Activated naive CD8-positive, alpha-beta T cell treated with anti-CD3 and anti-CD28 coated beads for 36 hours (primary cell): ENCODE results near the gene DPAGT1. TPM values are rescaled to one million over a fixed set of nuclear protein-coding genes. Genes with fewer than 3 reads are reported as not detected.

Experiments
- DNase-seq: peaks from one replicate; pipeline ENCODE4 v3.0.0; 2021
- H3K27ac Mint-ChIP-seq: one replicate; pipeline ENCODE4 v1.8.0; 2022; ENCODE audit warnings: mild to moderate bottlenecking, moderate library complexity, mixed read lengths
- H3K27me3 Mint-ChIP-seq: one replicate; pipeline ENCODE4 v1.8.0; 2022; ENCODE audit warnings: mild to moderate bottlenecking, mixed read lengths
- H3K36me3 Mint-ChIP-seq: one replicate; pipeline ENCODE4 v1.8.0; 2021; ENCODE audit warnings: mild to moderate bottlenecking, mixed read lengths
- H3K4me1 Mint-ChIP-seq: one replicate; pipeline ENCODE4 v1.8.0; 2021; ENCODE audit warnings: mixed read lengths
- H3K4me3 Mint-ChIP-seq: one replicate; pipeline ENCODE4 v1.8.0; 2022; ENCODE audit warnings: mild to moderate bottlenecking, moderate library complexity, mixed read lengths
- H3K9me3 Mint-ChIP-seq: one replicate; pipeline ENCODE4 v1.8.0; 2022; ENCODE audit warnings: mixed read lengths
- total RNA-seq, 2 experiments: library from RNA; stranded (reverse); gene quantifications; one replicate each; pipeline ENCODE4 v1.2.3, GENCODE V29; 2021

The DPAGT1 gene
- total RNA-seq, 2 experiments from 2014 or later = 58.3 to 63.6 TPM

DNA sequence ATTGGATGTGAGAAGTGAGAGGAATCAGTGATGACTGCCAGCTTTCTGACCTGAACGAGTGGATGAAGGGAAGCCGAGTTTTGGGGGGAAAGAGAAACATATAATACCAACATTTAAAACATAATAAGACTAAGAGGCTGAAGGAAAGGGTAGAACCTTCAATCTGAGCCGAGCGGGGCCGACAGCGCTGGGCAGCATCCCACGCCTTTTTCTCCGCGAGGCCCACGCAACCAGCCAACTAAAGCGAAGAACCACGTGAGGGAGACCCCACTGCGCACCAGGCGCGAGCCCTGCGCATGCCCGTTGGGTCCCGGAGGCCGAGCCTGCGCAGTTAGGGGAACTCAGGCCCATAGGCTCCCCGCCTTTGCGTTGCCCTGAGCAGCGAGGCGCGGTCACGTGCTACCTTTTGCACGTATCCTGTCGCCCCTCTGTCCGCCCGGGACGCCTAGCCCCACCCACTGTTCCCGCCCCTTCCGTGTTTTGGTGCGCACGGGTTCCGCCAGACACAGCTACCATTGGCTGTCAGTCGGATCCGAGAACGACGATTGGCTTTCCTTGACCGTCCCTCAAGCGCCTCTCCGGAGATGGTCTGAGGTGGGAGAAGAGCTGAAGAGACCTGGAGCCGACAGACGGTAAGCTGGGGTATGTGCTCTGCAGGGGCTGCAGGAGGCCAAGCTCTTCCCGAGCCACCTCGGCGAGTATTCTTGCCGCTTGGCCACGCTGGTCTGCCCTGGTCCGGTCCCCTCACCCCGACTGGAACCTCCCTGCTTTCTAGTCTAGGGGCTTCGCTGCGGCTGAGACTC, 19.6 kb upstream of the DPAGT1 start, which contains the start of gene HINFP:
Gene HINFP, plus strand, starts transcription at position 573 of the 803 bp plus-strand sequence. CDS start 5,365 bp downstream, outside the sequence.
- Mint-ChIP-seq H3K9me3 (no peaks in the 10 kb centered on the region), H3K27ac (peak within 1 kb of the TSS; percentile 92)

DNA sequence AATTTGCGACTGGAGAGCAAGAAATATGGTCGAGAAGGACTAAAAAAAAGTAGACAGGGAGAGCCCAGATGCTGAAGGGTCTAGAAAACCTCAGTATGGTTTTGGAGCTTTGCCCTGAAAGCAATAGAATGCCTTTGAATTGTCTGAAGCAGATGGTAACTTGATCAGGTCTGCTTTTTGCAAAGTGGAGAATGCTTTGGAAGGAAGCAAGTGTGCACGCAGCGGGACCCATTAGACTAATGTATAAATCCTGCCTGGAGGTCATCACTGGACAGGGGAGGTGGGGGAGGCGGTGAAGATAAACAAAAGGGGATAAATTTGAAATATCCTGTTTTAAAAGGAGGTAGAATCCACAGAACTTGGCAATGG, 19.0 kb upstream of the DPAGT1 start:
- peak overlapping the region; percentile 94 for H3K4me3 Mint-ChIP-seq
- peaks cover 30% of the 10 kb centered on the region for H3K4me1 Mint-ChIP-seq
- H3K27me3 Mint-ChIP-seq = no peaks in the 10 kb centered on the region
- no peaks in the 10 kb centered on the region for H3K9me3 Mint-ChIP-seq
- H3K27ac Mint-ChIP-seq = peak overlapping the region; percentile 92
- no peak for DNase-seq
- H3K36me3 Mint-ChIP-seq = peaks cover 29% of the 10 kb centered on the region

More for the DNA sequence above, 19.6 kb upstream of the DPAGT1 start, which contains the start of gene HINFP:
- Mint-ChIP-seq H3K4me3 (peak within 1 kb of the TSS; percentile 94), H3K36me3 (peaks cover 24% of the 10 kb centered on the region), H3K27me3 (no peaks in the 10 kb centered on the region), H3K4me1 (peaks cover 25% of the 10 kb centered on the region)
- peak; percentile 100 for DNase-seq

DNA sequence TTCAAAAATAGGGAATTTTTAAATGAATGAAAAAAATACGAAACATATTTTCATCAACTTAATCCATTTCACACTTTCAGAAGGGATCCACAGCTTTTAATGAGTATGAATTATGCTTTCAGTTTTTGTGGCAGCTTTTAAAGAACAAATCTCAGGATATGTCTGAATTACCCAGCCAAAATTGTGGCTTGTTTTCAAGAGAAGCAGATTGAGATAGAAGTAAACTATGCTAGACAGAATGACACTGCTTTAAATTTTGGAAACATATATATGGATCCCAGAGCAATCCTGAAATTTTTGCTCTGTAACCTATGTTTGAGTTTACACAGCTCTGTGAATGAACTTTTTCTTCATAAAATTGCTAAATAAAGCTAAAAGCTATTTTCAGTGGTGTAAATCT, 17.3 kb upstream of the DPAGT1 start:
- Mint-ChIP-seq H3K9me3 (no peaks in the 10 kb centered on the region), H3K4me3 (no peak overlapping the region), H3K27ac (no peak overlapping the region), H3K27me3 (no peaks in the 10 kb centered on the region), H3K4me1 (peaks cover 41% of the 10 kb centered on the region), H3K36me3 (peaks cover 43% of the 10 kb centered on the region)
- no peak for DNase-seq

DNA sequence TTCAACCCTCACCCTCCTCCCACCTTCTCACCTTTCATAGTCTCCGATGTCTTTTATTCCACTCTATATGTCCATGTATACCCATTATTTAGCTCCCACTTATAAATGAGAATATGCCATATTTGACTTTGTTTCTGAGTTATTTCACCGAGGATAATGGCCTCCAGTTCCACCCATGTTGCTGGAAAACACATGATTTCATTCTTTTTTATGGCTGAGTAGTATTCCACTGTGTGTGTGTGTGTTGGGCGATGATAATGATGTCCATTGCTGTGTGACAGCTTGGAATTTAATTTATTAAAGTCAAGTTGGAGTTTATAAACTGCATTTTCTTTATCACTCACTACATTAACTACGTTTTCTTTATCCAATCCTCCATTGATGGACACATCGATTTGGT, 16.6 kb upstream of the DPAGT1 start:
- Mint-ChIP-seq H3K9me3 (no peaks in the 10 kb centered on the region), H3K27ac (no peak overlapping the region), H3K4me3 (no peak overlapping the region), H3K36me3 (peaks cover 47% of the 10 kb centered on the region), H3K27me3 (no peaks in the 10 kb centered on the region), H3K4me1 (peaks cover 40% of the 10 kb centered on the region)
- DNase-seq = no peak

- Mint-ChIP-seq H3K36me3 (peaks cover 43% of the 10 kb centered on the region), H3K9me3 (no peaks in the 10 kb centered on the region), H3K4me3 (no peak overlapping the region), H3K4me1 (peaks cover 31% of the 10 kb centered on the region), H3K27ac (no peak overlapping the region), H3K27me3 (no peaks in the 10 kb centered on the region)
- DNase-seq = no peak
Measured at GRCh38 chr11:119117004-119117706, 15.5 kb upstream of the DPAGT1 start.

DNA sequence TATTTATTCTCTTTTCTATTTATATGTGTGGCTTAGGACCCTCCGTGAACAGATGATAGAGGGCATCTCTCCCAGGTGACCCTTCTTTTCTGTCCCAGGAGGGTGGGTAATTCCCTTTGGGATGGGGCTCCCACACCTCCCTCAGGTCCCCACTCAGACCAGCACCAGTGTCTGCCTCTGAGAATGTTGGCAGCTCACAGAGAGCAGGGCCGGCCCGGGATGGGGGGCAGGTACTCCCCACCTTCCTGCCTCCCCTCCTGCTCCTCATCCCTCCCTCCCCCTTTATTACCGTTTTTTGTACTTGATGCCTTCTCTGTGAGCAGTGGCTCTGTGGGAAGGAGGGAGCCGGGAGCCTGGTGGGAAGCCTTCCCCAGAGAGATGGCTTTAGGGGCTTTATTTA, 14.9 kb upstream of the DPAGT1 start:
- Mint-ChIP-seq H3K27me3 (no peaks in the 10 kb centered on the region), H3K27ac (no peak overlapping the region), H3K4me3 (no peak overlapping the region), H3K36me3 (peaks cover 44% of the 10 kb centered on the region), H3K4me1 (peaks cover 29% of the 10 kb centered on the region), H3K9me3 (no peaks in the 10 kb centered on the region)
- DNase-seq = no peak

DNA sequence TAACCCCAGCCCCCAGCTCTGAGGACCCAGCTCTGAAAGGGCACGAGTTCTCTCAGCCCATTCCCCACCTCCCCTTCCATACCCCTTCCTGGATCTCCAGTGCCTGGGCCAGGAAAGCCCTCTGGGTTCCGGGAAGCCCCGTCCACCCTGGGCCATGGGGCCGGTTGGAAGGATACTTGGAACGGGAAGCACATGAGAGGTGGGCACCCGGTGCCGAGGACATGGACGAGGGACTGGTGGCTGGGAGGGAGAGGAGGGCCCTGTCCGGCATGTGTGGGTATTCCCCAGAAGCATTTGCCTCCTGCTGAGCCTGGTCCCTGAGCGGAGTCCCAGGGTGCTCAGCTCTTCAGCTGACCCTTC, 14.6 kb upstream of the DPAGT1 start:
- Mint-ChIP-seq H3K4me1 (peaks cover 29% of the 10 kb centered on the region), H3K36me3 (peaks cover 47% of the 10 kb centered on the region), H3K4me3 (peak overlapping the region; percentile 74), H3K9me3 (no peaks in the 10 kb centered on the region), H3K27me3 (no peaks in the 10 kb centered on the region), H3K27ac (peak overlapping the region; percentile 96)
- no peak for DNase-seq

DNA sequence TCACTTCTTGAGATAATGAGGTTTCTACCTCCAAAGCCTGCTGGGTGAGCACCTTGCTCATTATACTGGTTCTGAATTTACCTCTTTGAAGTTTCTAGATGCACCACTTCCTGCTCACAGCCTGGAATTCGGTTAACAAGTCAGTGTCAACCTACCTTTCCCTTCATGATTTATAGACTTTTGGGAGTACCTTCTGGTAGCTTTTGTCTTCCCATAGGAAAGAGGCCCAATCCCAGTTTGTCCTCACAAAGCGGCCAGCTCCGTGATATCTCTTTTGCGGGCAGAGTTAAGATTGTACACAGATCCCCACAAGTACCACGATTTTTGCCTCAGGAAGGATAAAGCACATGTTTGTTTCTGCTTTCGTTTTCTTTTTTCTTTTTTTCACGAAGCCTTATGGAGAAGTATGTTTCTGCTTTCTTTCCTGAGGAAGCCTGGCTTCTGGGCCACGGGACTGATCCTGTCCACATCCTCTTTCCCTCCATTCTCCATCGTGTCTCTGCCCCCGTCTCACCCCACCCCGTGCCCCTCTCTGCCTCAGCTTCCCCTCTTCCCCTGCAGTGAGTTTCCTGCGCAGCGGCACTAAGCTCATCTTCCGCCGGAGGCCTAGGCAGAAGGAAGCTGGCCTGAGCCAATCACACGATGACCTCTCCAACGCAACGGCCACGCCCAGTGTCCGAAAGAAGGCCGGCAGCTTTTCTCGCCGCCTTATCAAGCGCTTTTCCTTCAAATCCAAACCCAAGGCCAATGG, 14.0 kb upstream of the DPAGT1 start:
- Mint-ChIP-seq H3K9me3 (no peaks in the 10 kb centered on the region), H3K27ac (peak overlapping the region; percentile 96), H3K4me3 (peak overlapping the region; percentile 74), H3K27me3 (no peaks in the 10 kb centered on the region), H3K36me3 (peaks cover 47% of the 10 kb centered on the region), H3K4me1 (peaks cover 25% of the 10 kb centered on the region)
- DNase-seq = peak; percentile 31

- H3K36me3 Mint-ChIP-seq = peaks cover 50% of the 10 kb centered on the region
- peaks cover 26% of the 10 kb centered on the region for H3K4me1 Mint-ChIP-seq
- no peak overlapping the region for H3K4me3 Mint-ChIP-seq
- no peaks in the 10 kb centered on the region for H3K27me3 Mint-ChIP-seq
- DNase-seq = no peak
- no peaks in the 10 kb centered on the region for H3K9me3 Mint-ChIP-seq
- peak overlapping the region; percentile 96 for H3K27ac Mint-ChIP-seq
Measured at GRCh38 chr11:119114351-119114750, 12.7 kb upstream of the DPAGT1 start.

- no peak for DNase-seq
- Mint-ChIP-seq H3K4me1 (peaks cover 33% of the 10 kb centered on the region), H3K36me3 (peaks cover 56% of the 10 kb centered on the region), H3K9me3 (no peaks in the 10 kb centered on the region), H3K4me3 (no peak overlapping the region), H3K27me3 (no peaks in the 10 kb centered on the region), H3K27ac (peak overlapping the region; percentile 42)
Measured at GRCh38 chr11:119113716-119114115, 12.1 kb upstream of the DPAGT1 start.

DNA sequence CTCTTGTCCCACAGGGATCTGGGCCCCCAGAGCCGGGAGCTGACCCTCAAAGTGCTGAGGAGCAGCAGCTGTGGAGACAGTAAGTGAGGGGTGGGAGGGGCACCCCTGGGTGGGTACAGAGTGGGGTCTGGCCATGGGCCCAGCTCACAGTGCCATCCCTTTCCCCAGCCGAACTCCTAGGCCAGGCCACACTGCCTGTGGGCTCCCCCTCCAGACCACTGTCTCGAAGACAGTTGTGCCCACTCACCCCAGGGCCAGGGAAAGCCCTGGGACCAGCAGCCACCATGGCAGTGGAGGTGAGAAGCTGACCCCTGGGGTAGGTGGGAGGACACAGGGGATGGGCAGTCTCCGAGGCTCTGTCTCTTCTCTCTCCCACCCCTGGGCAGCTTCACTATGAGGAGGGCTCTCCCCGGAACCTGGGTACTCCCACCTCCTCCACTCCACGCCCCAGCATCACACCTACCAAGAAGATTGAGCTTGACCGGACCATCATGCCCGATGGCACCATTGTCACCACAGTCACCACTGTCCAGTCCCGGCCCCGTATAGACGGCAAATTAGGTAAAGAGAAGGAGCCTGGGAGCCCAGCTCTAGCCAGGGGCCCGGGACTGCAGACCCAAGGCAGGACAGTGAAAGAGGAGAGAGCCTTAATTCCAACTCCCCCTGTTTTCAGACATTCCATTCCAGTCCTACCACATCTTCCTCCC, 10.8 kb upstream of the DPAGT1 start:
- DNase-seq = no peak
- H3K9me3 Mint-ChIP-seq = no peaks in the 10 kb centered on the region
- H3K4me3 Mint-ChIP-seq = no peak overlapping the region
- no peaks in the 10 kb centered on the region for H3K27me3 Mint-ChIP-seq
- H3K27ac Mint-ChIP-seq = peak overlapping the region; percentile 35
- peaks cover 52% of the 10 kb centered on the region for H3K36me3 Mint-ChIP-seq
- H3K4me1 Mint-ChIP-seq = peaks cover 38% of the 10 kb centered on the region

DNA sequence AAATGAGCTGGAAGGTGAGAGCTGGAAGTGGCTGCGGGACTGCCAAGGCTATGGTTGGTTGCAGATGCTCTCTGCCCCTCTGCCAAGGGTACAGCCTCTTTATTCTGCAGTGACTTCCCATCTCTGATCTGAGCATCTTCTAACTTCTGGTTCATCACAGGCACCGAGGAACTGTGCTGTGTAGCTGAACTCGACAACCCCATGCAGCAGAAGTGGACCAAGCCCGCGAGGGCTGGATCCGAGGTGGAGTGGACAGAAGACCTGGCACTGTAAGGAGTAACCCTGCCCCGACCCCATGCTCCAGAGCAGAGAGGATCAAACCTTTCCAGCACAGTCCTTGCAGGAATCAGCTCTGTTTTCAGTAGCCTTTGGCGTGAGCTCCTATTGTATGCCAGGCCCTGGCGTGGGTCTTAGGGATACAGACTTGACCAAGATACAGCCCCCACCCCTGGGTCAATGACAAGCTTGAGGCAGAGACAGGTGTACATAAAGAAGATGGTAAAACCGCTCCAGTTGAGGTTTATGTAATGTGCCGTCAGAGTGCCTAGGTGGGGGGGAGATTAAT, 9.8 kb upstream of the DPAGT1 start:
- Mint-ChIP-seq H3K27ac (peak overlapping the region; percentile 7), H3K27me3 (no peaks in the 10 kb centered on the region), H3K36me3 (peaks cover 41% of the 10 kb centered on the region), H3K4me3 (no peak overlapping the region), H3K4me1 (peaks cover 43% of the 10 kb centered on the region), H3K9me3 (no peaks in the 10 kb centered on the region)
- DNase-seq = no peak

DNA sequence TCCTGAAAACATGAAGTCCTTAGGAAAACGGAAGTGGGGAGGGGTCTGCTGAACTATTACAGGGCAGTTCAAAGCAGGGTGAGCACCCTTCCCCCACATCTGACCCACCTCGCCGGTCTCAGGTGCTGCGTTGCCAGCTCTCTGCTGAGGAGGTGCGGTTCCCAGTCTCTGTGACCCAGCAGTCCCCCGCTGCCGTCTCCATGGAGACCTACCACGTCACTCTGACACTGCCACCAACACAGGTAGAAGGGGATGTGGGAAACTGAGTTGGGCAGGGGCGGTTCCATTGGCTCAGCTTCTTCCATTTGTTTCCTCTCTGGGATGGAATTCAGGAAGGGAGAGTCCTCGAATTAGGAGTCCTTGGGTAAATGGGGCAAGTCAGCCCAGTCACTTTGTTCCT, 8.8 kb upstream of the DPAGT1 start:
- no peak for DNase-seq
- no peak overlapping the region for H3K4me3 Mint-ChIP-seq
- no peaks in the 10 kb centered on the region for H3K27me3 Mint-ChIP-seq
- peak overlapping the region; percentile 70 for H3K27ac Mint-ChIP-seq
- H3K36me3 Mint-ChIP-seq = peaks cover 33% of the 10 kb centered on the region
- H3K4me1 Mint-ChIP-seq = peaks cover 40% of the 10 kb centered on the region
- no peaks in the 10 kb centered on the region for H3K9me3 Mint-ChIP-seq

- Mint-ChIP-seq H3K27ac (peak overlapping the region; percentile 86), H3K36me3 (peaks cover 27% of the 10 kb centered on the region), H3K27me3 (no peaks in the 10 kb centered on the region)
Measured at GRCh38 chr11:119109843-119110242, 8.2 kb upstream of the DPAGT1 start.

More at GRCh38 chr11:119109843-119110242, 8.2 kb upstream of the DPAGT1 start:
- DNase-seq = no peak
- Mint-ChIP-seq H3K4me1 (peaks cover 34% of the 10 kb centered on the region), H3K9me3 (no peaks in the 10 kb centered on the region), H3K4me3 (peak overlapping the region; percentile 94)
